ENCODE data around the gene NME5.
"Not testable (repeated sequence)": the region's sequence is repeated elsewhere in the genome, so short reads cannot be mapped to it uniquely, and the experiment has no call there.

The NME5 gene

GRCh38 chr5:138078006-138078643 lies 61.1 kb downstream of the NME5 start:
- DNase-seq (ENCODE audit: low read depth in 2 of 2) = no peak

DNA sequence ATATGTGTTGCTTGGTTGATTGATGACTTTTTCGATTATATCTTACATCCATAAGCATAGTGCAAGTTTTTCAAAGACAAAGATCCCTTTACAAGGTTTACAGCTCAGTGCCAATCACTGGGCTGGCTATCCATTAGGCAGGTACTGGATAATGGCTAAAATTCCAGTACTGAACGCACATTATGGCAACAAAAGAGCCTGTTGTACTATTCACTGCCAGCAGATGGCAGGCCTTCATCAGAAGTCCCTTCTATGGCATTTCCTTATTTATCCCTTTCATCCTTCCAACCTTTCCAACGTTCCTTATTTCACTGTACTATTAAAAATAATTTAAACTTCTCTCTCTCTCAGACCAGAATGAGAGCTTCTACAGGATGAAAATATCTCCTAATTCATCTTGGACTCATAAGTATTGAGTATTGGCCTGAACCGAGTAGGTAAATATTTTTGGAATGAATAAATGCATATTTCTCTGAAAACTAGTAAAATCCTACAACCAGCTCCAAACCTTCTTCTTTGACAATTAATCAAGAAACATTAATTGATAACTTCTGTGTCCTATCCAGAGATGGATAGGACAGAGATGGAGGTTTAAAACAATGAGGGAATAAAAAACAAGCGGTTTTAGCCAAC lies 62.0 kb downstream of the NME5 start:
- no peak for DNase-seq (ENCODE audit: low read depth in 2 of 2)

DNA sequence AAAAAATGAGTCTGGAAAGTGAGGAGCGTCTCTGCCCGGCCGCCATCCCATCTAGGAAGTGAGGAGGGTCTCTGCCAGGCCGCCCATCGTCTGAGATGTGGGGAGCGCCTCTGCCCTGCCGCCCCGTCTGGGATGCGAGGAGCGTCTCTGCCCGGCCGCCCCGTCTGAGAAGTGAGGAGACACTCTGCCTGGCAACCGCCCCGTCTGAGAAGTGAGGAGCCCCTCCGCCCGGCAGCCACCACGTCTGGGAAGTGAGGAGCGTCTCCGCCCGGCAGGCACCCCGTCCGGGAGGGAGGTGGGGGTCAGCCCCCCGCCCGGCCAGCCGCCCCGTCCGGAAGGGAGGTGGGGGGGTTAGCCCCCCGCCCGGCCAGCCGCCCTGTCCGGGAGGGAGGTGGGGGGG lies 69.2 kb downstream of the NME5 start:
- DNase-seq (ENCODE audit: low read depth in 2 of 2) = not testable (repeated sequence)

DNA sequence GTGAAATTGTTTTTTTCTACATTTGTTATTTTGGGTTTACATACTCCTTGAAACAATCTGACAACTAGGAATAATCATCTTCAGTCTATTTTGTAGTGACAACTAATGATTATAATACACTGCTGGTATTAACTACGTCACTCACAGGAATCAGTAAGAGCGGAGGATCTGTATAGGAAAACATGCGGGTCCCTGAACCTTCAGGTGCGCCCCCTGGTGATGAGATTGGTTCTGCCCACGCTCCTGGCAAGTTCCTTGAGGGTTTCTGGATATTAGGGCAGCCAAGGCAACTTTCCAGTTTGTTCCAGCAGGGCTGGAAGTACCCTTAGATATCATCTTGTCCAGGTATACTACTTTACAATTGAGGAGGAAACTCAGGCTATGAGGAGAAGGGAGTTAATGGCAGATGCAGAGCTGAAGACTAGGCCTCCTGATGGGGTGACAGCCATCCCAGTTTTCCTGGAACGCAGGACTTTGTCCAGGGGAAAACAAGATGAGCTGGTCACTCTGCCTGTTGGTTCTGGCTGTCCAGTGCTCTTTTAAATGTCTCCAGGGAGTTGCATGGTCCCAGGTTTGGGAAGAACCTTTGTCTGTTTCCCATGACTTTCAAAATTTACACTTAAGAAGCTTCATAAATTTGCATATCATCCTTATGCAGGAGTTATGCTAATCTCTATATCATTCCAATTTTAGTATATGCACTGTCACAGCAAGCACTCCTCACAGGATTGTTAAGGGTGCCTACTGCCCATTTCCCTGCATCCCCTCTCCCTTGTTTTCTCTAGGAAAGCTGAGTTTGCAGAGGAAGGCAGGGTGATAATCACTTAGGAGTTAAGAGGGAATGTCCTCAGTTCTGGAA lies 70.3 kb downstream of the NME5 start:
- peak; percentile 35 to 52 for DNase-seq (ENCODE audit: low read depth in 2 of 2)

DNA sequence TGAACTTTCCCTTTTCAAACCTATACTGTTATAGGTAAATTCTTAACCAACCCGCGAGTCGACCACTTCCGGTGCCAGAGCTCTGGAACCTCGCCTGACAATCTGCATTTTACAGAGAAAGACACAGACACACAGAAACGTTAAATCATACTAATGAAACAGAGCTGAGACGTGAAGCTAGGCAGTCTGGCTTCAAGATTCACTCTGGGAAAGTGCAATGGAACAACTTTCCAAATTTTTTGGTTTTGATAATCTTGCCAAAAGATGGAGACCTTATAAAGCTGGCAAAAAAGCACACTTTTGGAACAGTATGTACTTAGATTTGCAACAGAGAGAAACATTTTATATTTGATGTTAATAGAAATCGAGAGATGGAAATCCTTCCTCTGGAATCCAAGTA lies 71.3 kb downstream of the NME5 start:
- DNase-seq (ENCODE audit: low read depth in 2 of 2) = no peak

All from stimulated activated CD8-positive, alpha-beta memory T cell treated with anti-CD3 and anti-CD28 coated beads, Interleukin-15, amount 100 ng/mL, for 48 hours (primary cell).